ENCODE measurements around the gene GCKR.
"Not testable (repeated sequence)": the region's sequence is repeated elsewhere in the genome, so short reads cannot be mapped to it uniquely, and the experiment has no call there.

GRCh38 chr2:27554451-27554850 lies 57.8 kb downstream of the GCKR start:
- TF ChIP-seq CTCF (IDR thresholded peaks at IDR 0.05 in 8 of 11, conservative IDR thresholded peaks at IDR 0.05 in 3 of 11); POLR2AphosphoS5 (IDR thresholded peaks at IDR 0.05); POLR2A (IDR thresholded peaks at IDR 0.05): not testable (repeated sequence)
